Measurements from ENCODE around the gene TAF4.

TAF4 gene

GRCh38 chr20:62019881-62020492 lies 45.7 kb downstream of the TAF4 start:
- DNase-seq, result no peak

GRCh38 chr20:62019144-62019805 lies 46.4 kb downstream of the TAF4 start:
- DNase-seq, result no peak

GRCh38 chr20:62018437-62019143 lies 47.1 kb downstream of the TAF4 start:
- no peak for DNase-seq

- DNase-seq, result no peak
Measured at GRCh38 chr20:62015540-62016288, 50.0 kb downstream of the TAF4 start.

- DNase-seq, result no peak
Measured at GRCh38 chr20:62014889-62015537, 50.7 kb downstream of the TAF4 start.

GRCh38 chr20:62014488-62014775 lies 51.2 kb downstream of the TAF4 start:
- no peak for DNase-seq

GRCh38 chr20:62012631-62013030 lies 53.0 kb downstream of the TAF4 start:
- no peak for DNase-seq

GRCh38 chr20:62011938-62012534 lies 53.6 kb downstream of the TAF4 start:
- no peak for DNase-seq

- no peak for DNase-seq
Measured at GRCh38 chr20:62011403-62011790, 54.3 kb downstream of the TAF4 start.

GRCh38 chr20:62010551-62011402 lies 54.9 kb downstream of the TAF4 start:
- DNase-seq, result peak; percentile 80

GRCh38 chr20:62009869-62010445 lies 55.7 kb downstream of the TAF4 start:
- no peak for DNase-seq

- no peak for DNase-seq
Measured at GRCh38 chr20:62009322-62009721, 56.4 kb downstream of the TAF4 start.

GRCh38 chr20:62008643-62009183 lies 57.0 kb downstream of the TAF4 start:
- DNase-seq, result no peak

GRCh38 chr20:62007127-62007647 lies 58.5 kb downstream of the TAF4 start:
- DNase-seq, result no peak

- DNase-seq, result no peak
Measured at GRCh38 chr20:62006482-62006881, 59.2 kb downstream of the TAF4 start.

- no peak for DNase-seq
Measured at GRCh38 chr20:62004614-62005013, 61.1 kb downstream of the TAF4 start.

- no peak for DNase-seq
Measured at GRCh38 chr20:62003567-62004405, 61.9 kb downstream of the TAF4 start.

GRCh38 chr20:62002882-62003480 lies 62.7 kb downstream of the TAF4 start:
- no peak for DNase-seq

GRCh38 chr20:62001178-62001715 lies 64.4 kb downstream of the TAF4 start:
- no peak for DNase-seq
